Measurements from ENCODE around the gene CD274.
"Not testable (repeated sequence)": the region's sequence is repeated elsewhere in the genome, so short reads cannot be mapped to it uniquely, and the experiment has no call there.

Gene CD274

GRCh38 chr9:5438301-5439162 lies 11.8 kb upstream of the CD274 start:
- DNase-seq: no peak

DNA sequence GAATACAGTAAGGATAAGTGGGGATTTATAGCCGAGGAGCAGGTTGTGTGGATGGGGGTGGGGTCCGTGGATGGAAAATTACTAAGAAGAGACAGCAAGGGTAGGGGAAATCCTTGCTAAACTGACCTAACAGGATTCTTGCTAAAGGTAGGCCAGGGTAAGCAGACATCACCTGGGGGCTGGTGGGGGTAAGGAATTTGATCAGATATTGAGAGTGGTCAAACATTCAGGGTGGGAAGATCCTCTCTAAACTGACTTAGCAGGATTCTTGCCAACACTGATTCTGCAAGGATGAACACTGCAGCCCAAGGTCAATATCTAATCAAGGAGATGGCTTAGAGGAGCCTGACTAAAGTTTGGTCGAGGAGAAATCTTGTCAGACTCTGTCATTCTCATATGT lies 9.9 kb upstream of the CD274 start:
- DNase-seq: no peak

DNA sequence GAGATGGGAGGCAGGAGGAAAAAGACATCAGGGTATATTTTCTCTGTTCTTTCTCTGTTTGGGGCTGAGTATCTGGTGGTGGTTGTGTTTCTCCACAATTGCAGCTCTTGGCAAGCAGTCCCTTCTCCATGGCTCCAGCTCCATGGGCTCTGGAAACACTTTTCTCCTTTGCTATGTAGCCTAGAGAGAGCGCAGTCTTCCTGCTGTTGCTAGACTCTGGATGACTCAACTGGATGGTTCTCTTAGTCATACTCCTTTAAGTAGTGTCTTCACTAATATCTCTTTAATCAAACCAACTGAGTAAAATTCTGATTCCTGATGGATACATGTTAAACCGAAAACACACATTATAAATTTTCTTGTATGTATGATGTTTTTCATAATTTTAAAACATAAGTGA lies 9.3 kb upstream of the CD274 start:
- DNase-seq: no peak

GRCh38 chr9:5442400-5443011 lies 7.8 kb upstream of the CD274 start:
- DNase-seq: peak; percentile 3

GRCh38 chr9:5443850-5444249 lies 6.5 kb upstream of the CD274 start:
- DNase-seq: no peak

DNA sequence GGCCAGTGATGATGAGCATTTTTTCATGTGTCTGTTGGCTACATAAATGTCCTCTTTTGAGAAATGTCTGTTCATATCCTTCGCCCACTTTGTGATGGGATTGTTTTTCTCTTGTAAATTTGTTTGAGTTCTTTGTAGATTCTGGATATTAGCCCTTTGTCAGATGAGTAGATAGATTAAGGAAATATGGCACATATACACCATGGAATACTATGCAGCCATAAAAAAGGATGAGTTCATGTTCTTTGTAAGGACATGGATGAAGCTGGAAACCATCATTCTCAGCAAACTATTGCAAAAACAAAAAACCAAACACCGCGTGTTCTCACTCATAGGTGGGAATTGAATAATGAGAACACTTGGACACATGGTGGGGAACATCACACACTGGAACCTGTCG lies 5.2 kb upstream of the CD274 start:
- not testable (repeated sequence) for DNase-seq

- DNase-seq: no peak
Measured at GRCh38 chr9:5445886-5446285, 4.5 kb upstream of the CD274 start.

- DNase-seq: no peak
Measured at GRCh38 chr9:5446451-5447236, 3.7 kb upstream of the CD274 start.

DNA sequence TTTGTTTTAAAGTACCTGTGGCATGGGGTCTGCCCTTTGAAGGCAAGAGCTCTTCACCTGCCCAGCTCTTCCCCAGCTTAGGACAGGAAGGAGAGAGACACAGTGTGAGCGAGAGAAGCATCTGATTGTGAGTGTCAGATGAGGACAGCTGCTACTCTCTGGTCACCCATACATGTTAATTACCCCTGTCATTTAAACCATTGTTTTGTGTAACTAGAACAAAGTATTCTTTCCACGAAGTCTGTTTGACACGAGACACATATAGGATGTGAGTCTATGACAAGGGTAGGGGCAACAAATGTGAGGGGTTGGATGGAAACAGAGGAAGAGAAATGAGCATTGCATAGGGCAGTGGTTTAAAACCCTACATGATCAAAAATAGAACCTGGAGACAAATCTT lies 3.0 kb upstream of the CD274 start:
- no peak for DNase-seq

DNA sequence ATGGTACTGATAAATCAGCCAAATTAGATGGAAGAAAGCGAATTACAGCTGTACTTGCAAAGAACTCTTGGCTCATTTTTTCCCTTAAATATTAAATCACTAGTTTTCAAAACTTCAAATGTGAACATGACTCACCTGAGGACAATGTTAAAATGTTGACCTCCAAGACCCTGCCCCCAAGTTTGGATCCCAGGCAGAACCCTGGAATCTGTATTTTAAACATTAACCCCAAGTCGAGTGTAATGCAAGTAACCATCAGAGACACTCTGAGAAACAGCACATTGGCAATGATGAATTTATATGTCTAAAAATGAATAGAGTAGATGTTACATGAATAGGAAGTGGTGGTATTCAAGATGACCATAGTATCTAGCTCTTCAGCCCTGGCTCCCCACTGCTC lies 2.3 kb upstream of the CD274 start:
- DNase-seq: no peak

DNA sequence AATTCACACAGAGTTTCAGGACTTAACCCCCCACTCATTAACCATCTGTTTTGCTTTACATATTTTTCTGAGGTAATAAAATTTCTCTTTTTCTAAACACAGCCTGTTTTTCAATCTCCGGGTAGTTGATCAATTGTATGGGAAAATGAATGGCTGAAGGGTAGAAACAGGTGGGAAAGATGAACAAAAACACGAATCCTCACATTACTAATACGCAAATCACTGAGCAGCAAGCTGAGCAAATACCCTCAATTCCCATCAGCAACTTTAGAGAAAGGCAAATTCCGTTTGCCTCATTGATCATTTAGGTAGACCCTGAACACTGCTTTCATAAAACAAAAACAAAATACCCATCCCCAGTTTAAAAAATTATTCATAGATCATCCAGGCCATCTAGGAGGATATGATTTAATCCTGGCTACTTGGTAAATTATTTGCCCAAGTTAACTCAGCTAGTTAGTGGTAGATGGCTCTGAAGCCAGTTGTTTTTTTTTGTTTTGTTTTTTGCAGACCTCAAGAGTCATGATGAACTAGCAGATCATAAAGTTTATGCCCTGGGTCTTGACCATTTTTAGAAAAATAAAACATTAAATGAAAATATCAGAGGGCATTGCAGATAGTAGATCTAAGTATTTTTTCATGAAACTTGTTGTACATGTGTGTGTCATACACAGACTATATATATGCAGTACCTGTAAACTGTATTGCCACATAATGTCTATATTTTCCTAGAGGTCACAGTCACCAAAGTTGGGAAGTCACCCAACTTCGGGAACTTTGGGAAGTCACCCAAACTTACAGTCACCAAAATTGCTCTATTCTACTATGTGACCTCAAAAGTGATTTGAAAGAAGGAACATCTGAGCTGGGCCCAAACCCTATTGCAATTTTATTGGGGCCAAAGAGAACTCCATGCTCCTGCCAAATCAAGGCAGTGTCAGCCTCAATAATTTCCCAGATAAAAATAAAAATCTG lies 1.6 kb upstream of the CD274 start:
- no peak for DNase-seq

GRCh38 chr9:5449521-5450358 lies 602 bp upstream of the CD274 start:
- no peak for DNase-seq

GRCh38 chr9:5452286-5452609 lies 1.9 kb downstream of the CD274 start:
- DNase-seq: no peak

DNA sequence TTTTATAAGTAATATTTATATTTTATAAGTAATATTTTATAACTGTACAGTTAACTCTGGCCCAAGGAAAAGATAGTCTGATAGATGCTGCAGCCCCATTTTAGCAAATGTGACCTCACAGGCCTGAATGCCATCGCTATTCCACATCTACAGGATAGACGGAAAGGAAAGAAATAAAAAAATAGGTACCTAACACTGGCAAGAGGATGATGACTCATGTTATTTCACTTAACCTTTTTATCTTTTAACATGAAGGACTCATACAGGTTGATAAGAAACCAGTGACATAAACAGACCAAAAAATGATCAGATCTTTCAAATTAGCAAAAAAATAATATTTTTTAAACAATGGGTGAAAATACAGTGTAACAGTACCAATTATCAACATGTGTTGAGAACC lies 2.7 kb downstream of the CD274 start:
- no peak for DNase-seq

- DNase-seq: no peak
Measured at GRCh38 chr9:5453673-5454072, 3.3 kb downstream of the CD274 start.

- DNase-seq: no peak
Measured at GRCh38 chr9:5455181-5455580, 4.8 kb downstream of the CD274 start.

DNA sequence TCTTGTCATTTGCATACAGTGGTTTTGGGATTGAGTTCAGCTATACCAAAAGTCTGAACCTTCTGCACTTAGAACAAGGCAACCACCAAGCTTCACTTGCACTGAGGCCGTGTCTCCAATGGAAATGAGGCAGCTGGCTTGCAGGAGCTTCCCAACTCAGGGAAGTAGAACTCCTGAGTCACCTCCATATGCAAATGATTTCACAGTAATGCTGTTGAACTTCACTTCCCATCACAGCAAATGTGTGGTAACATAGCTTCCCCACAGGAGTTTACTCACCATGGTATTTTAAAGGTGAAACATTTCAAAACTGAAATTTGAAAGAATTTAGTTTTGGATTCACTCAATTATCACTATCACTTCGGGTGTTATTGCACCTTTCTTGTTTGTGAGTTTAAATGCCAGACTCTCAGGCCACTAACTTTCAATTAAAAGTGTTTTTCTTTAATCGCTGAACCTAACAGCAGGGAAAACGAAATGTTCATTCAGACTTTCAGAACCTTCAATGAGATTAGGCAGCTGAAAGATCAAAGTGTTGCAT lies 9.0 kb downstream of the CD274 start:
- no peak for DNase-seq

DNA sequence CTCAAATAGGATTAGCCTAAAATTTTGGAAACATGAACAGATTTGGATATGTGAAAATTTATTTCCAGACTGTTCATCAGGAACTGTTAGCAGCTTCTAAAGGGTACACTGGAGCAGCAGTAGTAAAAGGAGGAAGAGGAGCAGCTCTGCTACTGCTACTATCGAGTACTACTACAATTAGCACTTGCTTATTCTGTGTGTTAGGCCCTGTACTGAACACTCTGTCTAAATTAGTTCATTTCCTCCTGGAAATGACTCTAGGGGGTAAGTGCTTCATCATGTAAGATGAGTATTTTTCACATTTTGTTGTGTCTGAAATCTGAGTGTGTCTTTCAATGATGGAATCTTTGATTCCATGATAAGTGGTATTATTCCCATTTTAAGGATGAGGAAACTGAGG lies 9.8 kb downstream of the CD274 start:
- no peak for DNase-seq

GRCh38 chr9:5464831-5465330 lies 14.5 kb downstream of the CD274 start:
- not testable (repeated sequence) for DNase-seq

GRCh38 chr9:5466005-5466404 lies 15.7 kb downstream of the CD274 start:
- DNase-seq: no peak

GRCh38 chr9:5466766-5467165 lies 16.4 kb downstream of the CD274 start:
- DNase-seq: no peak

Measured in NCI-H510A treated with DMSO at 0.1 percent for 48 hours (cell line).